ENCODE data around the gene MACROD2.

The MACROD2 gene

GRCh38 chr20:14647016-14647415 lies 651.7 kb downstream of the MACROD2 start:
- no peak for DNase-seq (ENCODE audit: low read depth in 2 of 2)

GRCh38 chr20:14649662-14650061 lies 654.3 kb downstream of the MACROD2 start:
- no peak for DNase-seq (ENCODE audit: low read depth in 2 of 2)

DNA sequence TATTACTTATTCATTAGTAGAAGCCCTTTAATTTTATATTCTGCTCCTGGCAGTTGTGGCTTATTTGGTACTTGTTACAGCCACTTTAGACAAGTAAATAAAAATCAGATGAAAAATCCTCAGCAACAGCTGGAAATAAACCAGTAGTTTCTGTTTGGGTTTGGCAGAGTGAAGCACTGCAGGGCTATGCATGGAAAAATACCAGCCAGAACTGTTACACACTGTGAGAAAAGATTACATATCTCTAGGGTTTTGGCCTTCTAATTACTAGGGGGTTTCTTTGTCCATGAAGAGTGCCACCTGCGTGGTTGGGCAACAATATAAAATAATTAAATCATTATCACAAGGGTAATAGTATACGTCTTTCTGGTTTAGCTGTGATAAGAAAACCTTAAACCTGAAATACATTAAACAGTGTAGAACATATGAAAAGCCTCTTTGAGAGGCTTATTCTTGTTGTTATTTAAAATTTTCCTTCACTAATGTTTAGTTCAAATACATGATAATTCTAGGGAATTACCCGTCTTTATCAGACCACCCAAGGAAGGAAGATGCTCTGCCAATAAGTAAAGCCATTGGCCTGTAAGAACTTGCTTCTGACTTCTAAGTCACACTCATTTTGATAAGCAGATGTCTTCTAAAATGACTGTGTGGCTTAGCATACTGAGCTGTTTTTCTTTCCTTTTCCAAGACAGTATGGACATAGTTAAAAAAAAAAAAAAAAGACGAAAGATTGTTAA lies 662.1 kb downstream of the MACROD2 start:
- no peak for DNase-seq (ENCODE audit: low read depth in 2 of 2)

DNA sequence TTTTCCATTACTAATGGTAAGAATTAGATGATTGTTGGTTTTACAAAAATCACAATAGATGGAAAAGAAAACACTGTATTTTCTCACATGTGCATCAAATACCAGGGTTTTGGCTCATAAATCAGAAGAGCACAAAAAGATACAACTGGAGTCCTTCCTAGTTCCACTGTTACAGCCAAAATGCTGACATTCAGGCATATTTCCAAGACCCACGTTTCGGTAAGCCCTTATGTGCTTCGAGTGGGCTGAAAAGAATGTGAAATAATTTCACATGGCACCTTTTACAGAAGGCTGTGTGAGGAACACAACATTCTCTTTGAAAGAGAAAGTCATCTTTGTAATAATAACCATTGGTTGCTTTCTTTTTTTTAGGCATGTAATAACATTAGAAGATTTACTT lies 668.8 kb downstream of the MACROD2 start:
- DNase-seq (ENCODE audit: low read depth in 2 of 2) = no peak

GRCh38 chr20:14666696-14667095 lies 671.4 kb downstream of the MACROD2 start:
- DNase-seq (ENCODE audit: low read depth in 2 of 2) = no peak

DNA sequence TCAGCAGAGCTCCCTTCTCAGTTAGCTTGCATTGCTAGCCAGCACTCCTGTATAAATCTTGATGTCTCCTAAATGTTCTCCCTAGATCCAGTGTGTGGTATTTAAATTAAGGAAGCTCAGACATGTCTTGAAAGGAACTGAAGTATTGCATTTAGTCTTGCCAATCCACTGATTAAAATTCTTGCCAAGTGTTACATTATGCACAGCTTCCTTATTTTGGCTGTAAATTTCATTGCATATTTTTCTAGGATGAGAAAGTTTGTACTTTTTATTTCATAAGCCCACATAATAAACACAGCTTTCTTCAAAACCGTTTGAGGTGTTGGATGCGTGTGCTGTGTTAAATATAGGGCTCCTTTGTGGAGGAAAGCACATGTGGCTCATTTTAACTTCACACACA lies 671.9 kb downstream of the MACROD2 start:
- DNase-seq (ENCODE audit: low read depth in 2 of 2) = no peak

- DNase-seq (ENCODE audit: low read depth in 2 of 2) = no peak
Observed at GRCh38 chr20:14672066-14672465, 676.8 kb downstream of the MACROD2 start.

GRCh38 chr20:14673164-14673563 lies 677.8 kb downstream of the MACROD2 start:
- DNase-seq (ENCODE audit: low read depth in 2 of 2) = no peak

GRCh38 chr20:14677455-14677854 lies 682.1 kb downstream of the MACROD2 start:
- DNase-seq (ENCODE audit: low read depth in 2 of 2) = no peak

GRCh38 chr20:14685183-14685582 lies 689.9 kb downstream of the MACROD2 start:
- DNase-seq (ENCODE audit: low read depth in 2 of 2) = no peak

DNA sequence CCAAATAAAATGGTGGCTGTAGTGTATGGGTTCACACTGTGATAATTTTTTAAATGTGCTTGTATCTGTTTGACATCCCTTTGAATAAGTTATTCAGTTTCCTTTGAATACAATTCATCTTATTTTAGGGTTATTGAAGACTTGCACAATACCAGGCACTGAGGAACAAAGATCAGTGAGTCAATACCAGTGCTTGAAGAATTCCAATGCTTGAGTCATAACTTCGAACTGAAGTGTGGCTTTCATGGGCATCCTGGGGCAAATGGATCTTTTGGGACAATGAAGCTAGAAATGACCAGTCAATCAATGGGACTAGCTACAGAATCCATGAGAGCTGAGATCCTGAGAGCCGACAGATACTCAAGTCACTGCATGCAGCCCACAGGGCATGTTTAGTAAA lies 692.0 kb downstream of the MACROD2 start:
- no peak for DNase-seq (ENCODE audit: low read depth in 2 of 2)

- no peak for DNase-seq (ENCODE audit: low read depth in 2 of 2)
Observed at GRCh38 chr20:14688005-14688404, 692.7 kb downstream of the MACROD2 start.

GRCh38 chr20:14691994-14692393 lies 696.7 kb downstream of the MACROD2 start:
- DNase-seq (ENCODE audit: low read depth in 2 of 2) = no peak

- DNase-seq (ENCODE audit: low read depth in 2 of 2) = no peak
Observed at GRCh38 chr20:14696478-14696877, 701.2 kb downstream of the MACROD2 start.

DNA sequence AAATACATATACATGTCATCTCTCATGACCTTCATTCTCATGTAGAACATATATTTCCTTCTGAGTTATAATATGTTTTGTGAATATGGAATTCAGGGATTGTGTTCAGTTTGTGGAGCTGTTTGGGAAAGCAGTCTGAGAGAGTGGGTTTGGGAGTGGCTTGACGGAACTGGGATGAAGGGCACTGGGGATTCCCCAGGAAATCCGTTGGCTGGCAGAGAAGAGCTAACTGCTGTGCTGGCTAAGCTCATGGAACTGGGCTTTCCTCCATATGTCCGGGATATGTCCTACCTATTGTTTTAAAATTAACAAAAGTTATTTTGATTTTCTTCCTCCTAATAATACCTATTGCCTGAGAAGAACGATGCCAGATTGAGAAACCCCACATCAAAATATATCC lies 701.6 kb downstream of the MACROD2 start:
- no peak for DNase-seq (ENCODE audit: low read depth in 2 of 2)

- no peak for DNase-seq (ENCODE audit: low read depth in 2 of 2)
Observed at GRCh38 chr20:14698125-14698524, 702.8 kb downstream of the MACROD2 start.

DNA sequence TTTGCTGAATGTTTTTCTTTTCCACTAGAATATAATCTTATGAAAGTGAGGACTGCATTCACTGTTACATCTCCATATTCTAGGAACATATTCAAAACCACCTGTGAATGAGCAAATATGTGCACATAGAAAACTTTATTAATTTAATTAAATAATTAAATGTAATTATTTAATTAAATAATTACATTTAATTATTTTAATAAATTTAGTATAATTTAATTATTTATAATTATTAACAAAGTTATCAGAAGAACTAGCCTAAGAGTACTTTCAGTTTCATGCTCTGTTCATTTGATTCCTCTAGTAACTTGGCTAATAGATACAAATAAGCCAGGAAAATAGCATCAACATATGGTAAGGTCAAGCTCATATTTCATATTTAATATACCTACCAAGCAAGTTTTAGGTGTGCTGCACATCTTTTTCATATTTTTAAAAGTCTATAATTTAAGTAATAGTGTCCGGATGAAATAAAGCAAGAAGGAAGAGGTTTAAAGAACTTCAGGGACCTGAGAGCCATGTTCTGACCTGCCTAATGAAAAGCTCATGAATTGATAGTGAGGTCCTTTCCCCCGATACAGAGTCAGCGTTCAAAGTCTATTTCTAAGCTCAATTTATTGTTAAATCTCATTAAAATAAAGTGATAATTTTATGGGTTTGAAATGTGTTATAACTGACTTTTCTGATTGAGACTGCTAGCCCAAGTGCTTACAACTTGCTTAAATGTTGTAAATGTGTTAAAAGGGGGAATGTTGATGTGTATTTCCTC lies 703.5 kb downstream of the MACROD2 start:
- DNase-seq (ENCODE audit: low read depth in 2 of 2) = no peak

DNA sequence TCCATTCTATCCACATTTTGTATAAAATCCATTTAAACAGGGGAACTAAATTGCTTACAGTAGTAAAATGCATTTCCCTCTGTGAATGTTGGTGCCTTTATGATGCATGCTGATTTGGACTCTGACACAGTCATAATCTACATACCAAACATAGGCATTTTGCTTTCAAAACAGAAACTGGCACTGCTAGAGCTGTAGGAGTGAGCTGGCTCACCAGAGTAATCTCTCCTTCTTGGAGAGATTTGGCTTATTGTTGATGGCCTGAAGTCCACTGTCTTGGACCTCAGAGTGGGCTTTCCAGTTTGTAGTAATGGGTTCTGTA lies 705.3 kb downstream of the MACROD2 start:
- no peak for DNase-seq (ENCODE audit: low read depth in 2 of 2)

DNA sequence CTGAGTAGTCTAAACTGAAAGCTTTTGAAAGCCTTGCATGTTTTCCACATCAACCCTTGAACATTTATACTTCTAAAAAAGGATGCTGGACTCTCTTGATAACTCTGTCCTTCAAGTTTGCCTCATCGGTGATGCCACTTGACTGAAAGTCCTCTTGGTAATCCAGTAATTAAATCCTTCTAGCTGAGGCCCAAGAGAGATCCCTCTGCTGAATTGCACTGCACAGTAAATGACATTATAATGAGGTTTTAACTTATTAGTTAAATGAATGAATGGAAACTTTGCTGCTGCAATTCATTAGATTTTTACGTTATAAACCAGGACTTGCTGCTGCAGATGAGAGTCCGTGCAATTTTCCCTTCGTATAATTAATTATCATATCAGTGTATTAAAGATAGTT lies 706.0 kb downstream of the MACROD2 start:
- DNase-seq (ENCODE audit: low read depth in 2 of 2) = no peak

- DNase-seq (ENCODE audit: low read depth in 2 of 2) = no peak
Observed at GRCh38 chr20:14706555-14706954, 711.2 kb downstream of the MACROD2 start.

GRCh38 chr20:14707026-14707680 lies 711.8 kb downstream of the MACROD2 start:
- DNase-seq (ENCODE audit: low read depth in 2 of 2) = no peak

DNA sequence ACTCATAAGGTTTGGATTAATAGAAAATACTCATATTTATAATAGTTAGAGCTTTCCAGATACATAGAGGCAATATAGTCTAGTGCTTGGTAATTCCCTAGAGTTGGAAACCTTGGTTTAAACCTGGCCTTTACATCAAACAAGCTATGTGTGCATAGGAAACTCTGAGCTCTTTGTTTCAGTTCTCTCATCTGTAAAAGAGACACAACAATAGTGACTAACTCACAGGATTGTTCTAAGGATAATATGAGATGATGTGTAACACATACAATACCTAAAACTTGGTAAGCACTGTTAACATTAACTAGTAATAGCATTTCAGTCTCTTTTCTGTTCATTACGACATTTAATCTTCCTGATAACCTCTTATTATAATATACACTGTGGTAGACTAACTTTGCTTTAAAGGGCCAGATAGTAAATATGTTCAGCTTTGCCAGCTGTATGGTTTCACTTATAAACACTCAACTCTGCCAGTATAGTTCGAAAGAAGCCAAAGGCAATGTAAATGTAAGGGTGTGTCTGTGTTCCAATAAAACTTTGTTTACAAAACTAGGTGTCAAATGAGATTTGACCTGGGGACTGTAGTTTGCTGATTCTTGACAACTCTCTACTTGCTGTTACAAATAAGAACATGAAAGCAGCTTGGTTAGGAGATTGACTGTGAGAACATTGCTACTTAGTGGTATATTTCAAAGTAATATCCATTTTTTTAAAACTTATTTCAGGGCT lies 712.7 kb downstream of the MACROD2 start:
- no peak for DNase-seq (ENCODE audit: low read depth in 2 of 2)
